MM.1S (cell line): ENCODE results near the gene LHPP.

Experiments used
- DNase-seq: peaks from one replicate; pipeline ENCODE4 v3.0.0-alpha.2; 2015
- H2AFZ ChIP-seq: fragments of 300-600 bp; sonication (generic); 2 replicates; pipeline ENCODE4 v1.6.0; 2016; ENCODE audit warnings: antibody characterized with exemption, low read length
- H3F3A ChIP-seq: fragments of 300-600 bp; sonication (generic); 2 replicates; pipeline ENCODE4 v1.6.1; 2016; ENCODE audit warnings: mild to moderate bottlenecking, antibody characterized with exemption, low read length, moderate library complexity, mixed read lengths; ENCODE audit not compliant: insufficient read depth
- H3K27ac ChIP-seq: fragments of 300-600 bp; sonication (generic); 2 replicates; pipeline ENCODE4 v1.5.1; 2016; ENCODE audit warnings: mild to moderate bottlenecking, low read length
- H3K27me3 ChIP-seq: fragments of 300-600 bp; sonication (generic); replicated peaks from 2 replicates; pipeline ENCODE4 v1.6.0; 2016; ENCODE audit warnings: low read length; ENCODE audit not compliant: insufficient read depth
- H3K36me3 ChIP-seq: fragments of 300-600 bp; sonication (generic); replicated peaks from 2 replicates; pipeline ENCODE4 v1.6.1; 2016; ENCODE audit warnings: mild to moderate bottlenecking, low read length, mixed read lengths; ENCODE audit not compliant: insufficient read depth
- H3K4me1 ChIP-seq: fragments of 300-600 bp; sonication (generic); 2 replicates; pipeline ENCODE4 v1.6.1; 2016; ENCODE audit warnings: low read length, mixed read lengths
- H3K4me2 ChIP-seq: fragments of 300-600 bp; sonication (generic); 2 replicates; pipeline ENCODE4 v1.6.0; 2016; ENCODE audit warnings: low read depth, low read length
- H3K4me3 ChIP-seq: fragments of 300-600 bp; sonication (generic); 2 replicates; pipeline ENCODE4 v1.5.1; 2016; ENCODE audit warnings: low read length, mixed read lengths
- H3K79me2 ChIP-seq: fragments of 300-600 bp; sonication (generic); 2 replicates; pipeline ENCODE4 v1.6.1; 2016; ENCODE audit warnings: mixed run types, low read length, mixed read lengths
- H3K9ac ChIP-seq: fragments of 300-600 bp; sonication (generic); 2 replicates; pipeline ENCODE4 v1.6.1; 2016; ENCODE audit warnings: low read length, mixed read lengths
- H3K9me2 ChIP-seq: fragments of 300-600 bp; sonication (generic); replicated peaks from 2 replicates; pipeline ENCODE4 v1.6.1; 2016; ENCODE audit warnings: mild to moderate bottlenecking, low read length, mixed read lengths; ENCODE audit not compliant: insufficient read depth
- H3K9me3 ChIP-seq: fragments of 300-600 bp; sonication (generic); replicated peaks from 2 replicates; pipeline ENCODE4 v1.6.1; 2016; ENCODE audit warnings: mild to moderate bottlenecking, low read length, mixed read lengths; ENCODE audit not compliant: insufficient read depth
- H4K20me1 ChIP-seq: fragments of 300-600 bp; sonication (generic); 2 replicates; pipeline ENCODE4 v1.6.1; 2016; ENCODE audit warnings: mild to moderate bottlenecking, low read length, moderate library complexity, mixed read lengths; ENCODE audit not compliant: insufficient read depth
- CTCF ChIP-seq: fragments of 300-600 bp; sonication (generic); IDR thresholded peaks from 2 replicates; pipeline ENCODE4 v1.5.1; 2016; ENCODE audit warnings: antibody characterized with exemption, low read length, mixed read lengths
- EZH2 ChIP-seq: fragments of 300-600 bp; sonication (generic); optimal IDR thresholded peaks from 2 replicates; pipeline ENCODE3; 2017; ENCODE audit warnings: low read depth, mild to moderate bottlenecking, antibody characterized with exemption, low read length, mixed read lengths
- EZH2phosphoT487 ChIP-seq: fragments of 300-600 bp; sonication (generic); IDR thresholded peaks from 2 replicates; pipeline ENCODE4 v1.6.1; 2018; ENCODE audit warnings: antibody characterized with exemption, low read length

Gene LHPP

GRCh38 chr10:124534826-124535601 is 73.4 kb downstream of the LHPP start:
- Histone ChIP-seq H4K20me1 (no peaks in the 10 kb centered on the region), H3K79me2 (no peaks in the 10 kb centered on the region), H3K4me1 (no peaks in the 10 kb centered on the region; the same call in 1 of the 2 replicates), H3F3A (no peaks in the 10 kb centered on the region), H3K9me3 (no peaks in the 10 kb centered on the region), H3K4me2 (no peak overlapping the region), H2AFZ (no peak overlapping the region), H3K27me3 (no peaks in the 10 kb centered on the region), H3K27ac (no peak overlapping the region), H3K9me2 (no peaks in the 10 kb centered on the region), H3K9ac (no peak overlapping the region), H3K4me3 (no peak overlapping the region), H3K36me3 (no peaks in the 10 kb centered on the region)
- TF ChIP-seq EZH2 = no peak
- no peak for TF ChIP-seq CTCF
- TF ChIP-seq EZH2phosphoT487 = no peak
- DNase-seq = no peak

- DNase-seq = no peak
- H3K4me2 ChIP-seq = no peak overlapping the region
- H3K27me3 ChIP-seq = 0 out of 2 replicates have a peak, but pooled peaks cover 3% of the 10 kb centered on the region
Measured at GRCh38 chr10:124535731-124536495, 74.3 kb downstream of the LHPP start.

GRCh38 chr10:124536496-124537050 is 75.0 kb downstream of the LHPP start:
- Histone ChIP-seq H3F3A (no peaks in the 10 kb centered on the region), H3K4me1 (no peaks in the 10 kb centered on the region), H2AFZ (no peak overlapping the region), H3K36me3 (no peaks in the 10 kb centered on the region), H3K4me3 (no peak overlapping the region), H3K79me2 (no peaks in the 10 kb centered on the region), H3K4me2 (no peak overlapping the region), H3K27ac (no peak overlapping the region), H3K27me3 (0 out of 2 replicates have a peak, but pooled peaks cover 3% of the 10 kb centered on the region), H3K9me2 (no peaks in the 10 kb centered on the region), H4K20me1 (no peaks in the 10 kb centered on the region), H3K9me3 (no peaks in the 10 kb centered on the region), H3K9ac (no peak overlapping the region)
- no peak for TF ChIP-seq EZH2
- TF ChIP-seq CTCF = no peak
- no peak for TF ChIP-seq EZH2phosphoT487
- DNase-seq = no peak

More at GRCh38 chr10:124535731-124536495, 74.3 kb downstream of the LHPP start:
- TF ChIP-seq EZH2phosphoT487 = no peak
- TF ChIP-seq EZH2 = no peak
- no peak for TF ChIP-seq CTCF
- Histone ChIP-seq H3K36me3 (no peaks in the 10 kb centered on the region), H3F3A (no peaks in the 10 kb centered on the region), H3K4me3 (no peak overlapping the region), H3K9ac (no peak overlapping the region), H3K4me1 (no peaks in the 10 kb centered on the region), H2AFZ (no peak overlapping the region), H3K27ac (no peak overlapping the region), H3K9me2 (no peaks in the 10 kb centered on the region), H3K9me3 (no peaks in the 10 kb centered on the region), H3K79me2 (no peaks in the 10 kb centered on the region), H4K20me1 (no peaks in the 10 kb centered on the region)
